ENCODE data around the gene TMC8.

TMC8 gene

GRCh38 chr17:78180508-78180907 lies 49.9 kb downstream of the TMC8 start:
- no peak for TF ChIP-seq CTCF (IDR thresholded peaks at IDR 0.05; ENCODE audit: low read depth, low read length)
- no peak for DNase-seq (ENCODE audit: low read depth in 2 of 2)
- no peak overlapping the region for H3K4me3 ChIP-seq (replicated peaks in 1 of 2; ENCODE audit: low read depth in 2 of 2, low read length in 2 of 2)

- no peak for DNase-seq (ENCODE audit: low read depth in 2 of 2)
- no peak overlapping the region for H3K4me3 ChIP-seq (replicated peaks in 1 of 2; ENCODE audit: low read depth in 2 of 2, low read length in 2 of 2)
- TF ChIP-seq CTCF (IDR thresholded peaks at IDR 0.05; ENCODE audit: low read depth, low read length) = no peak
These were observed 51.9 kb downstream of the TMC8 start for GRCh38 chr17:78182504-78182903.

- no peak for TF ChIP-seq CTCF (IDR thresholded peaks at IDR 0.05; ENCODE audit: low read depth, low read length)
- H3K4me3 ChIP-seq (replicated peaks in 1 of 2; ENCODE audit: low read depth in 2 of 2, low read length in 2 of 2) = no peak overlapping the region
- no peak for DNase-seq (ENCODE audit: low read depth in 2 of 2)
These were observed 53.3 kb downstream of the TMC8 start for GRCh38 chr17:78183916-78184315.

- TF ChIP-seq CTCF (IDR thresholded peaks at IDR 0.05; ENCODE audit: low read depth, low read length) = no peak
- no peak overlapping the region for H3K4me3 ChIP-seq (replicated peaks in 1 of 2; ENCODE audit: low read depth in 2 of 2, low read length in 2 of 2)
- no peak for DNase-seq (ENCODE audit: low read depth in 2 of 2)
These were observed 53.8 kb downstream of the TMC8 start for GRCh38 chr17:78184351-78184750.

- no peak for DNase-seq (ENCODE audit: low read depth in 2 of 2)
- H3K4me3 ChIP-seq (replicated peaks in 1 of 2; ENCODE audit: low read depth in 2 of 2, low read length in 2 of 2) = no peak overlapping the region
- no peak for TF ChIP-seq CTCF (IDR thresholded peaks at IDR 0.05; ENCODE audit: low read depth, low read length)
These were observed 54.3 kb downstream of the TMC8 start for GRCh38 chr17:78184868-78185267.

- DNase-seq (ENCODE audit: low read depth in 2 of 2) = peak; percentile 30 to 37
- peak overlapping the region; percentile 70 to 73 for H3K4me3 ChIP-seq (replicated peaks in 1 of 2; ENCODE audit: low read depth in 2 of 2, low read length in 2 of 2)
- no peak for TF ChIP-seq CTCF (IDR thresholded peaks at IDR 0.05; ENCODE audit: low read depth, low read length)
These were observed 55.6 kb downstream of the TMC8 start for GRCh38 chr17:78185981-78186691.
